Erythroblast (primary cell): Measurements from ENCODE around the gene FAM149B1.

Experiments used
- GATA1 ChIP-seq: IDR thresholded peaks from 2 replicates; pipeline ENCODE4 v1.6.1; 2011; ENCODE audit warnings: low read depth, mild to moderate bottlenecking, control low read depth, low read length, moderate library complexity
- POLR2A ChIP-seq: IDR thresholded peaks from 2 replicates; pipeline ENCODE4 v1.6.1; 2011; ENCODE audit warnings: mild to moderate bottlenecking, low read length

- TF ChIP-seq POLR2A (no peak), GATA1 (no peak)
These were observed 65.0 kb downstream of the FAM149B1 start for GRCh38 chr10:73232887-73233286.
